IPS DF 19.7 (cell line): ENCODE measurements around the gene RCL1.
"Not testable (repeated sequence)": the region's sequence is repeated elsewhere in the genome, so short reads cannot be mapped to it uniquely, and the experiment has no call there.

Experiments
- DNase-seq: peaks from one replicate; pipeline ENCODE4 v3.0.0-alpha.2; 2013; ENCODE audit warnings: low read depth, low spot score

Gene RCL1

DNA sequence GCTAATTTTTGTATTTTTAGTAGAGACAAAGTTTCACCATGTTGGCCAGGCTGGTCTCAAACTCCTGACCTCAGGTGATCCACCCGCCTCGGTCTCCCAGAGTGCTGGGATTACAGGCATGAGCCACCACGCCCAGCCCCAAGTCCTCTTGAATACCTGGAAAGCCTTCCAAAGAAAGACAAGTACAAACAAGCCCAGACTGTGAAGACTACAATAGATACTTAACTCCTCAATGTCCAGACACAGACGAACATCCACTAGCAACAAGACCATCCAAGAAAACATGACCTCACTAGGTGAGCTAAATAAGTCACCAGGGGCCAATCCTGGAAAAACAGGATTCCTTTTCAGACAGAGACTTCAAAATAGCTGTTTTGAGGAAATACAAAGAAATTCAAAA lies 9.6 kb upstream of the RCL1 start:
- DNase-seq = not testable (repeated sequence)

DNA sequence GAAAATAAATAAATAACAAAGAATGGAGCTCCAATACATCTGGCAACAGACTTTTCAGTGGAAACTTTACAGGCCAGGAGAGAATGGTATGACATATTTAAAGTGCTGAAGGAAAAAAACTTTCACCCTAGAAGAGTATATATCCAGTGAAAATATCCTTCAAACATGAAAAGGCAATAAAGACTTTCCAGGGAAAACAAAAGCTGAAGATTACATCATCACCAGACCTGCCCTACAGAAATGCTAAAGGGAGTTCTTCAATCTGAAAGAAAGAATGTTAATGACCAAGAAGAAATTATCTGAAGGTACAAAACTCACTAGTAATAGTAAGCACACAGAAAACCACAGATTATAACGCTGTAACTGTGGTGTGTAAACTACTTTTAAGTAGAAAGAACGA lies 8.3 kb upstream of the RCL1 start:
- no peak for DNase-seq

DNA sequence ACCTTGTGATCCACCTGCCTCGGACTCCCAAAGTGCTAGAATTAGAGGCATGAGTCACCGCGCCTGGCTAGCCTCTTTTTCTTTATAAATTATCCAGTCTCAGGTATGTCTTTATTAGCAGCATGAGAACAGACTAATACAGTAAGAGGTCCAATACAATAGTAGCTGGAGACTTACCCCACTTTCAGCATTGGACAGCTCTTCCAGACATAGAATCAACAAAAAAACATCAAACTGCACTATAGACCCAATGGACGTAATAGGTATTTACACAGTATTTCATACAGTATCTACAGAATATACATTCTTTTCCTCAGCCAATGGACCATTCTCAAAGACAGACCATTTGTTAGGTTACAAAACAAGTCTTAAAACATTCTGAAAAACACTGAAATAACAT lies 6.1 kb upstream of the RCL1 start:
- no peak for DNase-seq

DNA sequence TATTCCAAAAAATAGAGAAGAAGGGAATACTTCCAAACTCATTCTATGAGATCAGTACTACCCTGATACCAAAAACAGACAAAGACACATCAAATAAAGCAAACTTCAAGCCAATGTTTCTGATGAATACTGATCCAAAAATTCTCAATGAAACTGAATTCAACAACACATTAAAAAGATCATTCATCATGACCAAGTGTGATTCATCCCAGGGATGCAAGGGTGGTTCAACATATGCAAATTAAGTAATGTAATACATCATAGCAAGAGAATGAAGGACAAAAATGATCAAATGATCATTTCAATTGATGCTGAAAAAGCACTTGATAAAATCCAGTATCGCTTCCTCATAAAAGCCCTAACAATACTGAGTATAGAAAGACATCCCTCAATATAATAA lies 4.9 kb upstream of the RCL1 start:
- no peak for DNase-seq

- no peak for DNase-seq
Measured at GRCh38 chr9:4788703-4789102, 4.0 kb upstream of the RCL1 start.

- DNase-seq = no peak
Measured at GRCh38 chr9:4792054-4792571, 631 bp upstream of the RCL1 start.

GRCh38 chr9:4793459-4794395 lies 983 bp downstream of the RCL1 start:
- no peak for DNase-seq

GRCh38 chr9:4794691-4795090 lies 1.9 kb downstream of the RCL1 start:
- DNase-seq = no peak

GRCh38 chr9:4795108-4795507 lies 2.4 kb downstream of the RCL1 start:
- not testable (repeated sequence) for DNase-seq

- DNase-seq = no peak
Measured at GRCh38 chr9:4796530-4796929, 3.8 kb downstream of the RCL1 start.

- no peak for DNase-seq
Measured at GRCh38 chr9:4796988-4797853, 4.5 kb downstream of the RCL1 start.

GRCh38 chr9:4797854-4798150 lies 5.1 kb downstream of the RCL1 start:
- no peak for DNase-seq

DNA sequence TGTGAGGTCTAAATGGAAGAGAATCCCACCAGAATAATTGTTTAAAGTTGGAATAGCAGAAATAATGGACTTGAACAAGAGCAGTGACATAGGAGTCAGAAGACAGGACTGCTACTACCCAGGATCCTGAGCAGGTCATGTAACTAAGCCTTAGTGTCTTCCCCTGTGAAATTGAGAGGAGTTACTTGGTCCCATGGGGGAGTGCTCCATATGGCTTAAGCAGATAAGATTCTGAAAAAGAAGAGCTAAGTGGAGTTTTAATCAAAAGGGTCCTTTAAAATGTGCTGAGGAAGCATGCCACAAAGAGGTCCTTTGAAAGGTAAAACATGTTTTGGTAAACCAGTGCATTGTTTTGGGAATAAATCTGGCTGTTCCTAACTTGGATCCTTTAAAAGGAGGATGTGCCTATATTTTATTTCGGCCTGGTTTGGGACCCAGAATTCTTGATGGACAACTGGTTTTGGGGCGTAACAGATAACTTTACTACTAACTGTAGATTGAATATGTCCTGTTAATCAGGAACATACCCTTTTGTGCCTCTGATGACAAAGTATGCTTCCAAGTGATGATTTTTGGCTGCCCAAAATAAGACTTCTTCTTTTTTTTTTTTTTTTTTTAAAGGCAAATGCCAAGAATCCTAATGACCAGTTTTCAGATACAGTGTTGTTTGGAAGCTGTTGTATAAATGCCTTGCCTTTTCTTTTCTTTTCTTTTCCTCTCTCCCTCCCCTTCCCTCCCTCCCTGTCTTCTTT lies 5.7 kb downstream of the RCL1 start:
- no peak for DNase-seq

GRCh38 chr9:4799033-4799430 lies 6.3 kb downstream of the RCL1 start:
- DNase-seq = no peak

- DNase-seq = no peak
Measured at GRCh38 chr9:4799775-4800174, 7.0 kb downstream of the RCL1 start.

DNA sequence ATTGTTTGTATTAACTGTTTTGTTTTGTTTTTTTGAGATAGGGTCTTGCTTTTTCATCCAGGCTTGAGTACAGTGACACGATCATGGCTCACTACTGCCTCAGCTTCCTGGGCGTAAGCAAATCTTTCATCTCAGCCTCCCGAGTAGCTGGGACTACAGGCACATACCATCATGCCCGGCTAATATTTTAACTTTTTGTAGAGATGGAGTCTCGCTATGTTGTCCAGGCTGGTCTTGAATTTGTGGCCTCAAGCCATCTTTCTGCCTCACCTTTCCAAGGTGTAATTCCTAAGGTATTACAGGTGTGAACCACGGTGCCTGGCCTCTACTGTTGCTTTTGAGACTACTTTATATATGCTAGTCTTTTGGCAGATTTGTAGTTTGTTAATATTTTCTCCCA lies 8.4 kb downstream of the RCL1 start:
- DNase-seq = no peak

DNA sequence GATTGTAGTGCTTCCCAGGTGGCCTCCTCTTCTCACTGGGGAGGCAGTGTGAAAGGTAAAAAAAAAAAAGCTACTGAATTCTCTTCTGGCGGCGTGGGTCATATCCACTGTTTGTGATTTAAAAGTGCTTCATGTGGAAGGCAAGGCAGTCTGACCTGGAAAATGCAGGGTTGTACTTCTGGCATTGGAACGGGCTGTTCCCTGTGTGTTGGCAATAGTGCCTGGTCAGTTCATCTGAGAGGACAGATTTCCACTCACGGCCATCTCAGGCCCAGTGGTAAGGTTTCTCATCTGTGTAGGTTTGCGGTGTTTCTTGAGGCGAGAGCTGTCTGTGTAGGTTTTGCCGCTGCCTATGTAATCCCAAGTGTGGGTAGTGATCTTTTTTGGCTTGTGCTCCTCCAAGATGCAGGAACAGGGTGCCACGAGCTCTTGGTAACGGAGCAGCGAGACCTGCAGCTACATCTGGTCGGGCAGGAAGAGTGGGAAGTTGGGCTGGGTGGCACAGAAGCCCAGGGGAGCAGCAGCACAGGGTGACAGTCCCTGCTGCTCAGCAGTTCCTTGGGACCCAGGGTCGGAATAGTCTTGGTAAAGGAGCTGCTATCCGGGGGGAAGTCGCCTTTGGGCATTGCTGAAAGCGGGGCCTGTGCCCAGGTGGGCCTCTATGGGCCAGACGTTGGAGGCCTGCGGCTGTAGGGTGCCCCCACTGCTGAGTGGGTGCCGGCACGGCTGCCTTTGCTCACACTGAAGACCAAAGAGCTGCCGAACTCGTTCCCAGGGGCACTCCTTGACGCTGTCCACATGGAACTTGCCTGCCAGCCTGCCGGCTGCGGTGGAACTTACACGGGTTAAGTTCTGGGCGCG lies 11.2 kb downstream of the RCL1 start:
- DNase-seq = no peak

- DNase-seq = no peak
Measured at GRCh38 chr9:4804531-4805016, 11.8 kb downstream of the RCL1 start.

GRCh38 chr9:4805191-4805918 lies 12.6 kb downstream of the RCL1 start:
- DNase-seq = no peak

DNA sequence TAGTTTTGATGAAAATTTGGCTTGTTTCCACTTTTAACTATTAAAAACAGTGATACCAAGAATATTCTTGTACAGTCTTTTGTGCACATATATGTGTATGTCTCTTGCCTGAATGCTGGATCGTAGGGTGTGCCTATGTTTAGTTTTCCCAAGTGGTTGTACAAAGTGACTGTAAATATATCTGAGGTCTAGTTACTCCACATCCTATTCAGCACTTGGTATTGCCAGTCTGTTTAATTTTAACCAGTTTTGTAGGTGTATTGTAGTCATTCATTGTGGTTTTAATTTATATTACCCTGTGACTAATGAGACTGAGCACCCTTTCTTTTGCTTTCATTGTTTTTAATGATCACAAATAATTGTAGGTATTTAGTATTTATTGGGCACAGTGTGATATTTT lies 17.8 kb downstream of the RCL1 start:
- DNase-seq = no peak
